Bronchial epithelial cell (primary cell): ENCODE results near the gene RASD2. TPM values are rescaled to one million over a fixed set of nuclear protein-coding genes. Genes with fewer than 3 reads are reported as not detected.

ENCODE experiments used
- DNase-seq: peaks from one replicate; pipeline ENCODE4 v3.0.0-alpha.2; 2010; ENCODE audit warnings: low read depth
- FAIRE-seq: peaks from 2 replicates; lab custom pipeline; 2011; peaks lifted over from hg19 to GRCh38; lab: Jason Lieb, UNC
- H3K27me3 ChIP-seq: 2 replicates; pipeline ENCODE4 v1.5.1; 2011; ENCODE audit warnings: low read length; ENCODE audit not compliant: control insufficient read depth, insufficient read depth
- H3K36me3 ChIP-seq: 2 replicates; pipeline ENCODE4 v1.5.1; 2011; ENCODE audit warnings: low read length; ENCODE audit not compliant: control insufficient read depth, insufficient read depth
- H3K4me3 ChIP-seq: 2 replicates; pipeline ENCODE4 v1.5.1; 2011; ENCODE audit warnings: mild to moderate bottlenecking, low read depth, low read length, control low read depth
- CTCF ChIP-seq: IDR thresholded peaks from 2 replicates; pipeline ENCODE4 v1.5.1; 2011; ENCODE audit warnings: mild to moderate bottlenecking, moderate library complexity, low read length, control low read depth, inconsistent platforms; ENCODE audit not compliant: insufficient read depth, severe bottlenecking
- total RNA-seq: library from RNA; depleted of rRNA; stranded (reverse); fragments of >200 nt; gene quantifications from 2 replicates; pipeline ENCODE4 v1.2.1, GENCODE V29; 2014

RASD2 gene
- total RNA-seq, 1 donor from 2014 or later: 0.26 TPM

- FAIRE-seq (no peak), DNase-seq (peak; percentile 41)
- H3K4me3 ChIP-seq: no peak overlapping the region
- no peak for TF ChIP-seq CTCF
- H3K36me3 ChIP-seq: no peaks in the 10 kb centered on the region
- no peaks in the 10 kb centered on the region for H3K27me3 ChIP-seq
Measured at GRCh38 chr22:35561796-35562526, 21.3 kb downstream of the RASD2 start.

- Histone ChIP-seq H3K4me3 (no peak overlapping the region), H3K36me3 (no peaks in the 10 kb centered on the region), H3K27me3 (peaks cover 4% of the 10 kb centered on the region)
- TF ChIP-seq CTCF: no peak
- DNase-seq: no peak
- FAIRE-seq: no peak
Measured at GRCh38 chr22:35563211-35563610, 22.6 kb downstream of the RASD2 start.

GRCh38 chr22:35564975-35565867 lies 24.6 kb downstream of the RASD2 start:
- DNase-seq (peak; percentile 21), FAIRE-seq (peak; percentile 98)
- no peak for TF ChIP-seq CTCF
- H3K27me3 ChIP-seq: peaks cover 4% of the 10 kb centered on the region
- H3K36me3 ChIP-seq: no peaks in the 10 kb centered on the region
- no peak overlapping the region for H3K4me3 ChIP-seq

- no peaks in the 10 kb centered on the region for H3K36me3 ChIP-seq
- peaks cover 4% of the 10 kb centered on the region for H3K27me3 ChIP-seq
- no peak for TF ChIP-seq CTCF
- FAIRE-seq (no peak), DNase-seq (no peak)
- no peak overlapping the region for H3K4me3 ChIP-seq
Measured at GRCh38 chr22:35567351-35568141, 26.9 kb downstream of the RASD2 start.

GRCh38 chr22:35568751-35569739 lies 28.4 kb downstream of the RASD2 start:
- Histone ChIP-seq H3K4me3 (no peak overlapping the region), H3K36me3 (no peaks in the 10 kb centered on the region), H3K27me3 (peaks cover 4% of the 10 kb centered on the region)
- FAIRE-seq (peak; percentile 70), DNase-seq (peak; percentile 57)
- no peak for TF ChIP-seq CTCF
